Endothelial cell (in vitro differentiated cells): ENCODE measurements around the gene TMED4. TPM values are rescaled to one million over a fixed set of nuclear protein-coding genes. Genes with fewer than 3 reads are reported as not detected.
"Not testable (repeated sequence)": the region's sequence is repeated elsewhere in the genome, so short reads cannot be mapped to it uniquely, and the experiment has no call there.

Experiments
- DNase-seq: peaks from one replicate; pipeline ENCODE4 v3.0.0; 2021; ENCODE audit warnings: low spot score
- H3K27ac Mint-ChIP-seq: one replicate; pipeline ENCODE4 v1.8.0; 2021; ENCODE audit warnings: mixed read lengths, inconsistent platforms; ENCODE audit not compliant: unreplicated experiment
- H3K27me3 Mint-ChIP-seq: one replicate; pipeline ENCODE4 v1.8.0; 2021; ENCODE audit warnings: mild to moderate bottlenecking, moderate library complexity, mixed read lengths, inconsistent platforms; ENCODE audit not compliant: unreplicated experiment
- H3K36me3 Mint-ChIP-seq: one replicate; pipeline ENCODE4 v1.8.0; 2021; ENCODE audit warnings: mild to moderate bottlenecking, low read depth, mixed read lengths, inconsistent platforms; ENCODE audit not compliant: unreplicated experiment
- H3K4me1 Mint-ChIP-seq: one replicate; pipeline ENCODE4 v1.8.0; 2021; ENCODE audit warnings: mild to moderate bottlenecking, mixed read lengths, inconsistent platforms; ENCODE audit not compliant: unreplicated experiment
- H3K4me3 Mint-ChIP-seq: one replicate; pipeline ENCODE4 v1.8.0; 2021; ENCODE audit warnings: mild to moderate bottlenecking, mixed read lengths, inconsistent platforms; ENCODE audit not compliant: unreplicated experiment
- H3K9me3 Mint-ChIP-seq: one replicate; pipeline ENCODE4 v1.8.0; 2021; ENCODE audit warnings: mixed read lengths, inconsistent platforms; ENCODE audit not compliant: unreplicated experiment
- total RNA-seq: library from RNA; stranded (reverse); fragmentation: NEBNext Ultra II Directional; extraction: Animal tissue kit (Norgen Biotek cat#: 25700); gene quantifications from one replicate; pipeline ENCODE4 v1.2.1, GENCODE V29; 2021; ENCODE audit not compliant: unreplicated experiment
- TF ChIP-seq, protein P1 (sequence below): fragments of 200-600 bp; sonication (generic); IDR thresholded peaks from one replicate; pipeline ENCODE4 v1.5.0; 2021; ENCODE audit warnings: antibody characterized with exemption; ENCODE audit not compliant: unreplicated experiment

Gene TMED4
- total RNA-seq, 1 donor from 2014 or later: 79.4 TPM

DNA sequence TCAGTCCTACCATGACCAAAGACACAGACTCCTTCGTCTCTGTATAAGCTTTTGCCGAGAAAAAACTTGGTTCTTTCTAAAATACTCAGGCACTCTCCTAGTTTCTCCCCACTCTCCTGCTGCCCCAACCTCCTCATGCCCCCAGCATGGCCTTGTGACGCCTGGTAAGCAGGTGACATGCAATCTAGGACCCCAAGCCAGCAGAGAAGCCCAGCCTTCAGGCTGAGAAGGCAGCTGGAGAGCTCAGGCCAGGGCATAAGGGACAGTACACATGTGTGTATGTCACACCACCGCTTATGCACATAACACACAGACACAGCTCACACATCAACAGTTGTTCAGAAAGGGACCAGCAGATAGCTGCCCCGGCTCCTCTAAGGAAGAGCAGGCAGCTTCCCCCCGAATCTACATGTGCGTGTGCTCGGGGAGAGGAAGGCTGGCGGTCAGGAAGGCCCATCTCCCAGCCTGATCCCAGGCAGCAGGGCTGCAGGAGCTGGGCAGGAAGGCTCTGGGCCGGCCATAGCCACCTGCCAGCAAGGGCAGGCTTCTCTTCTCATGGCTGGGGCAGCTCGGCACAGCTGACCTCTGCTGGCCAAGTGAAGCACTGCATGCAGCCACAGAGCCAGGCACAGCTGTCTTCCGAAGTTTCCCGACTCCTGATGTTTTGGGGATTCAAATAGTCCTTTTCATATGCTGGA lies 16.8 kb downstream of the TMED4 start:
- peaks cover 34% of the 10 kb centered on the region for H3K36me3 Mint-ChIP-seq
- H3K27me3 Mint-ChIP-seq: peaks cover 13% of the 10 kb centered on the region
- H3K4me1 Mint-ChIP-seq: no peaks in the 10 kb centered on the region
- H3K9me3 Mint-ChIP-seq: no peaks in the 10 kb centered on the region
- peak; percentile 83 for DNase-seq
- TF ChIP-seq, protein P1, sequence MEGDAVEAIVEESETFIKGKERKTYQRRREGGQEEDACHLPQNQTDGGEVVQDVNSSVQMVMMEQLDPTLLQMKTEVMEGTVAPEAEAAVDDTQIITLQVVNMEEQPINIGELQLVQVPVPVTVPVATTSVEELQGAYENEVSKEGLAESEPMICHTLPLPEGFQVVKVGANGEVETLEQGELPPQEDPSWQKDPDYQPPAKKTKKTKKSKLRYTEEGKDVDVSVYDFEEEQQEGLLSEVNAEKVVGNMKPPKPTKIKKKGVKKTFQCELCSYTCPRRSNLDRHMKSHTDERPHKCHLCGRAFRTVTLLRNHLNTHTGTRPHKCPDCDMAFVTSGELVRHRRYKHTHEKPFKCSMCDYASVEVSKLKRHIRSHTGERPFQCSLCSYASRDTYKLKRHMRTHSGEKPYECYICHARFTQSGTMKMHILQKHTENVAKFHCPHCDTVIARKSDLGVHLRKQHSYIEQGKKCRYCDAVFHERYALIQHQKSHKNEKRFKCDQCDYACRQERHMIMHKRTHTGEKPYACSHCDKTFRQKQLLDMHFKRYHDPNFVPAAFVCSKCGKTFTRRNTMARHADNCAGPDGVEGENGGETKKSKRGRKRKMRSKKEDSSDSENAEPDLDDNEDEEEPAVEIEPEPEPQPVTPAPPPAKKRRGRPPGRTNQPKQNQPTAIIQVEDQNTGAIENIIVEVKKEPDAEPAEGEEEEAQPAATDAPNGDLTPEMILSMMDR: peak; percentile 96
- peak overlapping the region; percentile 19 for H3K27ac Mint-ChIP-seq
- no peak overlapping the region for H3K4me3 Mint-ChIP-seq

DNA sequence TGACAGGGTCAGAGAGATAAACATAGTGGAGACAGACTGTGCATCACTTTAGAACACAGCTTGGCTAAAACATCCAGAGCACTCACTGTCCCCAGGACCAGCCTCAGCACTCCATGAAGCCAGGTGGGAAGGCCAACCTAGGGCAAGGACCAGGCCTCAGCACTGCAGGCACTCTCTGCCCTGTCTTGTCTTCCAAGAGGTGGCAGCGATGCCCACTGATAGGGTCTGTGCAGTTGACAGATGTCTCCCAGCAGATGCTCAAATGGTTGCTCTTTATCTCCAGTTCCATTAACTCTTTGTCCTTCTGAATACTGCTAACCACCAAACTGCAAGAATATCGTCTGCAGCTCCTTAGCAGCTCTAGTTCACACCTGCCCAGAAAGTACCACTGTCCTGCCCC lies 17.4 kb downstream of the TMED4 start:
- TF ChIP-seq, protein P1: no peak
- H3K4me1 Mint-ChIP-seq: no peaks in the 10 kb centered on the region
- peaks cover 13% of the 10 kb centered on the region for H3K27me3 Mint-ChIP-seq
- no peaks in the 10 kb centered on the region for H3K9me3 Mint-ChIP-seq
- no peak for DNase-seq
- peaks cover 28% of the 10 kb centered on the region for H3K36me3 Mint-ChIP-seq
- H3K27ac Mint-ChIP-seq: peak overlapping the region; percentile 19
- H3K4me3 Mint-ChIP-seq: no peak overlapping the region

DNA sequence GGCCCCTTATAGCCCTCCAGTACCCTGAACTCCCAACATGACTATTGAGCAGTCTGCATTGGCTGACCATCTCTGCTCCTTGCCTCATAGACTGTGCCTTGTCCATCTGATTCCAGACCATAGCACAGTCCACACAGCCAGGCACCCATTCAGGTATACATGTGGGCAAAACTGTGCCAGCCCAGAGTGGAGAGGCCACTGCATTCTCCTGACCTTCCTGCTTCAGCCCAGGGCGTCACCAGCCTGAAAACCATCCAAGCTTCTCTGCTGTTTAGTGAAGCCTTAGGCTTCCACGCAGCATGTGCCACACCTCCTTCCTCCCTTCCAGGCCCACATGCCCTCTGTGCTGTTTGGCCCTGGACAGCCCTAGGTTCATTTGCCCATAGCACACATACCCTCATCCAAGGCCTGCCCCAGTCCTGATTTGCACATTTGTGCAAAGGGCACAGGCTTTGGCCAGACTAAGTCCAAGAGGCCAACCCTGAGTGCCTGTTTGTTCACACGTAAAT lies 18.8 kb downstream of the TMED4 start:
- TF ChIP-seq, protein P1: no peak
- H3K27me3 Mint-ChIP-seq: peaks cover 9% of the 10 kb centered on the region
- H3K9me3 Mint-ChIP-seq: no peaks in the 10 kb centered on the region
- H3K27ac Mint-ChIP-seq: no peak overlapping the region
- peaks cover 16% of the 10 kb centered on the region for H3K36me3 Mint-ChIP-seq
- DNase-seq: no peak
- H3K4me3 Mint-ChIP-seq: peak overlapping the region; percentile 21
- no peaks in the 10 kb centered on the region for H3K4me1 Mint-ChIP-seq

DNA sequence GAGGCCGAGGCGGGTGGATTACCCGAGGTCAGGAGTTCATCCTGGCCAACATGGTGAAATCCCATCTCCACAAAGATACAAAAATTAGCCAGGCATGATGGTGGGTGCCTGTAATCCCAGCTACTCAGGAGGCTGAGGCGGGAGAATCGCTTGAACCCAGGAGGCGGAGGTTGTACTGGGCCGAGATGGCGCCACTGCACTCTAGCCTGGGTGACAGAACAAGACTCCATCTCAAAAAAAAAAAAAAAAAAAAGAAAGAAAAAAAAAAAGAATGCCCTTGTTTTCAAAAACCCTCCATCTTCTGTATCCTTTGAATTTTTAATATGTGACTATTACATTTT lies 19.4 kb downstream of the TMED4 start:
- H3K4me1 Mint-ChIP-seq, H3K4me3 Mint-ChIP-seq, DNase-seq, H3K27me3 Mint-ChIP-seq, H3K9me3 Mint-ChIP-seq, H3K27ac Mint-ChIP-seq: not testable (repeated sequence)
- peaks cover 11% of the 10 kb centered on the region for H3K36me3 Mint-ChIP-seq

DNA sequence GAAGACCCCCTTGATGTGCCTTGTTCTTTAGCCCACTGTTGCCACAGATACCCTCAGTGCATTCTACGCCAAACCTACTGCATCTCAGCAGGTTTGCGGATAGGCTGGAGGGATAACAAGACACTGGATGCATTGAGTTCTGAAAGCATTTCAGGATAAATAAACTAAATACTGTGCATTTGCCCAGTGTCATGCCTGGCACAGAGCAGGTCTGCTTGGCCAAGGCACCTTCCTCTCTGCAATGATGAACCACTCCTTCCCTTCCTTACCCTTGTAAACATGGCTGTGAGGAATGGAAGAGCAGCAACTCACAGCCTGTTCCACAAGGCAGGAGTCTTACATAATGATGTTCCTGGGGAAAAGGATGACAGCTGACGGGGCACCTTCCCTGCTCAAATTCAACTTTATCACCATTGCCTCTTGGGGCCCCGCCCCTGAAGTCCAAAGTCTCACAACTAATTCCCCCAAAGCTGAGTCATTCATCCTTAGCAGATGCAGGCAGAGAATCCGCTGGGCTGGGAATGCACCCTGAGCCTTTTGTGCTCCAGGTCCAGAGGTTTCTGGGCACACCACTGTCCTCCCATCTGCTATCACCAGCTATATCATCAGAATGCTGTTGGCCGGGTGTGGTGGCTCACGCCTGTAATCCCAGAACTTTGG lies 19.9 kb downstream of the TMED4 start:
- Mint-ChIP-seq H3K27ac (no peak overlapping the region), H3K36me3 (peaks cover 6% of the 10 kb centered on the region), H3K9me3 (no peaks in the 10 kb centered on the region), H3K4me3 (no peak overlapping the region), H3K27me3 (peaks cover 9% of the 10 kb centered on the region), H3K4me1 (no peaks in the 10 kb centered on the region)
- DNase-seq: no peak
- TF ChIP-seq, protein P1: no peak
